Measurements from ENCODE around the gene ISG15. TPM values are rescaled to one million over a fixed set of nuclear protein-coding genes. Genes with fewer than 3 reads are reported as not detected.
A peak's percentile ranks its signal among the peaks of the same experiment; 100 is the strongest.

The ISG15 gene
- total and polyA plus RNA-seq, 2 of the 13 experiments (the other 11 are each of a cell fraction or from before 2014, with no cell fraction given): 42.1 to 54.9 TPM

GRCh38 chr1:978835-979743, 34.2 kb upstream of the ISG15 start:
- ChIA-PET POLR2A (no interaction called here), CTCF (ENCODE audit: low intra/inter-chr PET ratio, low total read pairs) (no interaction called here)
- Histone ChIP-seq H3K4me1 (ENCODE audit: insufficient read depth, low read length) (peaks cover 55% of the 10 kb centered on the region), H3K79me2 (ENCODE audit: insufficient read depth, low read length) (no peaks in the 10 kb centered on the region), H3K27me3 (ENCODE audit: control insufficient read depth in 1 of 2, insufficient read depth in 2 of 2, low read length in 2 of 2) (peaks cover 22 to 50% of the 10 kb centered on the region in 2 experiments), H3K27ac (ENCODE audit: extremely low read length, insufficient read depth, low read length) (no peak overlapping the region), H3K36me3 (replicated peaks in 1 of 2; ENCODE audit: control insufficient read depth in 1 of 2, insufficient read depth in 2 of 2, low read length in 2 of 2) (no peaks in the 10 kb centered on the region), H2AFZ (ENCODE audit: low read length) (no peak overlapping the region), H3K4me2 (ENCODE audit: low read depth, low read length) (peak overlapping the region; percentile 74; the same call in 1 of the 2 replicates), H4K20me1 (ENCODE audit: insufficient read depth, low read length) (no peaks in the 10 kb centered on the region), H3K4me3 (replicated peaks in 1 of 3; ENCODE audit: insufficient read depth in 1 of 3, low read depth in 2 of 3, low read length in 3 of 3) (peak overlapping the region in 1 of 3 experiments; percentile 70; a peak in 1 of 6 replicates), H3K9ac (ENCODE audit: insufficient read depth, low read depth, low read length) (no peak overlapping the region), H3K9me3 (ENCODE audit: low read length) (no peaks in the 10 kb centered on the region)
- intact Hi-C loops (cut with micrococcal nuclease; ENCODE audit: unreplicated experiment): no loop called here
- no CpG with 5 or more reads among the region's 60 CpGs for WGBS (ENCODE audit: low lambda C conversion rate)
- no peak for FAIRE-seq
- BruUV-seq (replicated peaks): no TSS peak
- no peak for DNase-seq (ENCODE audit: low spot score)
- ATAC-seq: no peak
- no peak for TF ChIP-seq NPAS2 (CRISPR knock-in tag; IDR thresholded peaks at IDR 0.05; ENCODE audit: borderline replicate concordance)
- no peak for TF ChIP-seq ZIK1 (CRISPR knock-in tag; IDR thresholded peaks at IDR 0.05; ENCODE audit: borderline replicate concordance, low read depth)
- TF ChIP-seq GATAD2A (CRISPR knock-in tag; IDR thresholded peaks at IDR 0.05): no peak
- in situ Hi-C loops (cut with HindIII; ENCODE audit: extremely low pct_ligation_motif_present, low pct_unique_long_range_greater_than_20kb): no loop called here

- Histone ChIP-seq H3K9ac (ENCODE audit: insufficient read depth, low read depth, low read length) (no peak overlapping the region), H3K27me3 (ENCODE audit: control insufficient read depth in 1 of 2, insufficient read depth in 2 of 2, low read length in 2 of 2) (peaks cover 22 to 50% of the 10 kb centered on the region in 2 experiments), H3K4me3 (replicated peaks in 1 of 3; ENCODE audit: insufficient read depth in 1 of 3, low read depth in 2 of 3, low read length in 3 of 3) (peak overlapping the region in 1 of 3 experiments; percentile 70; a peak in 1 of 6 replicates), H3K36me3 (replicated peaks in 1 of 2; ENCODE audit: control insufficient read depth in 1 of 2, insufficient read depth in 2 of 2, low read length in 2 of 2) (no peaks in the 10 kb centered on the region), H3K79me2 (ENCODE audit: insufficient read depth, low read length) (no peaks in the 10 kb centered on the region), H3K4me2 (ENCODE audit: low read depth, low read length) (peak overlapping the region; percentile 74), H3K4me1 (ENCODE audit: insufficient read depth, low read length) (peaks cover 55% of the 10 kb centered on the region), H4K20me1 (ENCODE audit: insufficient read depth, low read length) (no peaks in the 10 kb centered on the region), H3K9me3 (ENCODE audit: low read length) (no peaks in the 10 kb centered on the region), H2AFZ (ENCODE audit: low read length) (no peak overlapping the region), H3K27ac (ENCODE audit: extremely low read length, insufficient read depth, low read length) (no peak overlapping the region)
- no peak for DNase-seq (ENCODE audit: low spot score)
- ATAC-seq: no peak
- CTCF ChIA-PET (ENCODE audit: low intra/inter-chr PET ratio, low total read pairs): no interaction called here
- in situ Hi-C loops (cut with HindIII; ENCODE audit: extremely low pct_ligation_motif_present, low pct_unique_long_range_greater_than_20kb): no loop called here
- POLR2A ChIA-PET: no interaction called here
- WGBS (ENCODE audit: low lambda C conversion rate): 73% methylated on average over 5 of the region's 9 CpGs
- intact Hi-C loops (cut with micrococcal nuclease; ENCODE audit: unreplicated experiment): no loop called here
- no TSS peak for BruUV-seq (replicated peaks)
- no peak for FAIRE-seq
- TF ChIP-seq ZNF407 (CRISPR knock-in tag; IDR thresholded peaks at IDR 0.05; ENCODE audit: not compliant biosample characterization) (no peak), ZBTB38 (CRISPR knock-in tag; IDR thresholded peaks at IDR 0.05) (peak; percentile 54; the same call in 1 of the 2 replicates), DNMT3B (CRISPR knock-in tag; conservative IDR thresholded peaks at IDR 0.05) (no peak), ISL2 (CRISPR knock-in tag; IDR thresholded peaks at IDR 0.05) (no peak), ZMYM2 (CRISPR knock-in tag; IDR thresholded peaks at IDR 0.05) (0 out of 2 replicates have a peak, but pooled peaks have one; percentile 17)
These were observed 33.6 kb upstream of the ISG15 start for GRCh38 chr1:979744-980072.

Data from HepG2 (cell line).